ENCODE measurements around the gene DHX36. TPM values are rescaled to one million over a fixed set of nuclear protein-coding genes. Genes with fewer than 3 reads are reported as not detected.

The DHX36 gene
- total and polyA plus RNA-seq, 4 donors: 26.8 to 141 (median 46.6) TPM

DNA sequence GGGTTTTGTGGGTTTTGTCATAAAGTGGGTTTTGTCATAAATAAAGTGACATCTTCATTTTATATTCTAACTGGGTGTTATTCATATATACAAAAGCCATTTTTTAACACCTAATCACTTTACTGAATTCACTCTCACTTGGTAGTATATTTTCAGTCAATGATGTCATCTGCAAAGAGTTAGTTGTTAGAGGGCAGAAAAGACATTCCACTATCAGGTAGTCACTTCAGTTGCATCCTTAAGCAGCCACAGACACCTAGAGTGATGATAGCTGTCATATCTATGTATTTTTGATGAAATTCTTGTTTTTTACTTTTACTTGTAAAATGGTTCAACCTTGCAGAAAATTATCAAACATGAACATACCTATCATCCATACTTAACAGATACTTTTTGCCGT, 89.0 kb downstream of the DHX36 start:
- DNase-seq (no peak), ATAC-seq (ENCODE audit: insufficient read depth, low FRiP score) (no peak)
- Histone ChIP-seq H3K27me3 (ENCODE audit: control insufficient read depth in 3 of 3, insufficient read depth in 3 of 3, low read length in 2 of 3) (no peaks in the 10 kb centered on the region), H3K36me3 (ENCODE audit: control insufficient read depth in 4 of 4, insufficient read depth in 4 of 4, low read length in 4 of 4) (peaks cover 0 to 7% (median 2%) of the 10 kb centered on the region in 4 donors), H3K9me3 (ENCODE audit: control insufficient read depth in 4 of 4, insufficient read depth in 3 of 4, low read length in 3 of 4) (no peaks in the 10 kb centered on the region), H3K27ac (ENCODE audit: low read depth in 1 of 2, low read length in 1 of 2) (no peak overlapping the region), H3K4me1 (ENCODE audit: control insufficient read depth in 5 of 5, insufficient read depth in 5 of 5, low read length in 5 of 5) (no peaks in the 10 kb centered on the region), H3K9ac (ENCODE audit: insufficient read depth in 1 of 2, low read length in 2 of 2) (no peak overlapping the region), H3K4me3 (no peak overlapping the region)
- 94 to 97% methylated on average over 1 of the region's 1 CpG for WGBS, 2 donors
- TF ChIP-seq, protein P1, sequence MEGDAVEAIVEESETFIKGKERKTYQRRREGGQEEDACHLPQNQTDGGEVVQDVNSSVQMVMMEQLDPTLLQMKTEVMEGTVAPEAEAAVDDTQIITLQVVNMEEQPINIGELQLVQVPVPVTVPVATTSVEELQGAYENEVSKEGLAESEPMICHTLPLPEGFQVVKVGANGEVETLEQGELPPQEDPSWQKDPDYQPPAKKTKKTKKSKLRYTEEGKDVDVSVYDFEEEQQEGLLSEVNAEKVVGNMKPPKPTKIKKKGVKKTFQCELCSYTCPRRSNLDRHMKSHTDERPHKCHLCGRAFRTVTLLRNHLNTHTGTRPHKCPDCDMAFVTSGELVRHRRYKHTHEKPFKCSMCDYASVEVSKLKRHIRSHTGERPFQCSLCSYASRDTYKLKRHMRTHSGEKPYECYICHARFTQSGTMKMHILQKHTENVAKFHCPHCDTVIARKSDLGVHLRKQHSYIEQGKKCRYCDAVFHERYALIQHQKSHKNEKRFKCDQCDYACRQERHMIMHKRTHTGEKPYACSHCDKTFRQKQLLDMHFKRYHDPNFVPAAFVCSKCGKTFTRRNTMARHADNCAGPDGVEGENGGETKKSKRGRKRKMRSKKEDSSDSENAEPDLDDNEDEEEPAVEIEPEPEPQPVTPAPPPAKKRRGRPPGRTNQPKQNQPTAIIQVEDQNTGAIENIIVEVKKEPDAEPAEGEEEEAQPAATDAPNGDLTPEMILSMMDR (IDR thresholded peaks at IDR 0.05; ENCODE audit: control extremely low read depth, extremely low read depth): no peak

DNA sequence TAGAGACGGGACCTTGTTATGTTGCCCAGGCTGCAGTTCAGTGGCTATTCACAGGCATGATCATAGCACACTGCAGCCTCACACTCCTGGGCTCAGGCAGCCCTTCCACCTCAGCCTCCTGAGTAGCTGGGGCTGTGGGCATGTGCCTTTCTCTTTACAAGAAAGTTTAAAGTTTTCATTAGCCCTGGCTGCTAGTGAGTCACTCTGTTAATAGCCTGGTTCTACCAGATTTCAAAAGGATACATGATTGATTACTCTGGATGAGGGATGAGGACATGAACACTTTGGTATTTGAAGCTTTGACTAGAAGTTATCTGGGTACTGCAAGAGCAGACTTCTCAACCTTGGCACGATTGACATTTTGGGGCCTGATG, 95.1 kb downstream of the DHX36 start:
- WGBS, 2 donors: 82 to 85% methylated on average over 2 of the region's 2 CpGs
- H3K4me1 ChIP-seq (ENCODE audit: control insufficient read depth in 5 of 5, insufficient read depth in 5 of 5, low read length in 5 of 5): peaks cover 0 to 5% (median 3%) of the 10 kb centered on the region in 5 donors
- no peaks in the 10 kb centered on the region for H3K27me3 ChIP-seq (ENCODE audit: control insufficient read depth in 3 of 3, insufficient read depth in 3 of 3, low read length in 2 of 3)
- no peaks in the 10 kb centered on the region for H3K9me3 ChIP-seq (ENCODE audit: control insufficient read depth in 4 of 4, insufficient read depth in 3 of 4, low read length in 3 of 4)
- no peak overlapping the region for H3K9ac ChIP-seq (ENCODE audit: insufficient read depth in 1 of 2, low read length in 2 of 2)
- no peak overlapping the region for H3K27ac ChIP-seq (ENCODE audit: low read depth in 1 of 2, low read length in 1 of 2)
- DNase-seq (no peak), ATAC-seq (ENCODE audit: insufficient read depth, low FRiP score) (no peak)
- peaks cover 0 to 17% (median 0%) of the 10 kb centered on the region in 4 donors for H3K36me3 ChIP-seq (ENCODE audit: control insufficient read depth in 4 of 4, insufficient read depth in 4 of 4, low read length in 4 of 4)
- TF ChIP-seq, protein P1 (IDR thresholded peaks at IDR 0.05; ENCODE audit: control extremely low read depth, extremely low read depth): no peak
- no peak overlapping the region for H3K4me3 ChIP-seq

DNA sequence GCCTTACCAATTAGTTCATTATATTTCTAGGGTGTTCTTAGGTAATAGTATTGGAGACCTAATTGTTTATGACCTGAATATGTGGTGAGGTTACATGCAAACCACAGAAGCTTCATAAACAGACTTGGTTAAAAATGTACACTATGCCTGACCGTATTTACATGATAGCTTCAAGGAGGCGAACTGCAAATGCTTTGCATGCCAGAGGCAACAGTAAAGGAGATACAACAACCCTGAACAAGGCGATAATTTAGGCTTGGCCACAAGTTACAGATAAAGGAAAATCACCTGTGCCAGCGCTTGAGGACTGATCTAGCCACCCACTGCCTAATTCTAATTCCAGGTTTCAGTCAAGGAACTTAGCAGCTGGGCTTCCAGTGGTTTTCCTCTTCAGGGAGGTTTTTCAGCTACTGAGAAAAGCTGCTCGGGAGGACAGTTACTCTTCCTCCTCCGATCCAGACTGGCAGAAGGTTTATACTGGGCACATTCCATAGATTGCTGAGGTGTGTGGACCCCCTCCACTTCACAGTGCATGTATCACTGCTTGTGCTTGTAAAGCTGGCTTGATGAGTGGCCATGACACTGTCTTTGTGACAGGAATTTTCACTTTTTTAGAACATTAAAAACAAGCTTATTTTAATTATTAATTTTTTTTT, 95.6 kb downstream of the DHX36 start:
- WGBS, 2 donors: 70 to 83% methylated on average over 6 of the region's 6 CpGs
- Histone ChIP-seq H3K4me3 (no peak overlapping the region), H3K27me3 (ENCODE audit: control insufficient read depth in 3 of 3, insufficient read depth in 3 of 3, low read length in 2 of 3) (no peaks in the 10 kb centered on the region), H3K27ac (ENCODE audit: low read depth in 1 of 2, low read length in 1 of 2) (no peak overlapping the region), H3K36me3 (ENCODE audit: control insufficient read depth in 4 of 4, insufficient read depth in 4 of 4, low read length in 4 of 4) (peaks cover 0 to 17% (median 0%) of the 10 kb centered on the region in 4 donors), H3K9me3 (ENCODE audit: control insufficient read depth in 4 of 4, insufficient read depth in 3 of 4, low read length in 3 of 4) (no peaks in the 10 kb centered on the region), H3K4me1 (ENCODE audit: control insufficient read depth in 5 of 5, insufficient read depth in 5 of 5, low read length in 5 of 5) (peaks cover 0 to 6% (median 4%) of the 10 kb centered on the region in 5 donors), H3K9ac (ENCODE audit: insufficient read depth in 1 of 2, low read length in 2 of 2) (no peak overlapping the region)
- no peak for DNase-seq
- TF ChIP-seq, protein P1 (IDR thresholded peaks at IDR 0.05; ENCODE audit: control extremely low read depth, extremely low read depth): no peak
- ATAC-seq (ENCODE audit: insufficient read depth, low FRiP score): peak; percentile 10

DNA sequence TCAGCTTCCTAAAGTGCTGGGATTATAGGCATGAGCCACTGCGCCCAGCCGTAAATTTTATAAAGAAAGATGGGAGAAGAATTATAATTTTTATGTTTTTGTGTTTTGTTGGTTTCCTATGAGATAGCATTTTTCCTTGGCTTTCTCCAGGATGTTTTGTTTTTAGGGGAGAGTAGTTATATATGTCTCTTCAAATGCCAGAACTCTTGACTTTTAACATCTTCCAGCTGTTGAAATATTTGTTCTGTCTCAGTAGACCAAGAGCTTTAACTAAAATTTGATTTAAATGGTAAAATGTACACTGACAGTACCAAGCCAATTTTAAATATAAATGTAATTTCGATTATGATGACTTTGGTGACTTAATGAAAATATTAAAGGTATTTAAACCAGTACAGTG, 96.8 kb downstream of the DHX36 start:
- H3K9me3 ChIP-seq (ENCODE audit: control insufficient read depth in 4 of 4, insufficient read depth in 3 of 4, low read length in 3 of 4): no peaks in the 10 kb centered on the region
- H3K27ac ChIP-seq (ENCODE audit: low read depth in 1 of 2, low read length in 1 of 2): no peak overlapping the region
- DNase-seq: peak in 2 of 3 donors; percentile 36 to 65
- no peak for ATAC-seq (ENCODE audit: insufficient read depth, low FRiP score)
- no peak overlapping the region for H3K9ac ChIP-seq (ENCODE audit: insufficient read depth in 1 of 2, low read length in 2 of 2)
- H3K36me3 ChIP-seq (ENCODE audit: control insufficient read depth in 4 of 4, insufficient read depth in 4 of 4, low read length in 4 of 4): peaks cover 0 to 19% (median 0%) of the 10 kb centered on the region in 4 donors
- peaks cover 0 to 6% (median 4%) of the 10 kb centered on the region in 5 donors for H3K4me1 ChIP-seq (ENCODE audit: control insufficient read depth in 5 of 5, insufficient read depth in 5 of 5, low read length in 5 of 5)
- H3K27me3 ChIP-seq (ENCODE audit: control insufficient read depth in 3 of 3, insufficient read depth in 3 of 3, low read length in 2 of 3): no peaks in the 10 kb centered on the region
- TF ChIP-seq, protein P1 (IDR thresholded peaks at IDR 0.05; ENCODE audit: control extremely low read depth, extremely low read depth): no peak
- no peak overlapping the region for H3K4me3 ChIP-seq
- WGBS, 2 donors: 86 to 89% methylated on average over 3 of the region's 3 CpGs
